ENCODE measurements around the gene SYT1.

Gene SYT1

GRCh38 chr12:79357048-79357447 is 492.5 kb downstream of the SYT1 start:
- no peak for DNase-seq (ENCODE audit: low read depth)

GRCh38 chr12:79358716-79359300 is 494.2 kb downstream of the SYT1 start:
- DNase-seq (ENCODE audit: low read depth) = no peak

GRCh38 chr12:79360286-79360685 is 495.7 kb downstream of the SYT1 start:
- DNase-seq (ENCODE audit: low read depth) = no peak

- DNase-seq (ENCODE audit: low read depth) = no peak
Measured at GRCh38 chr12:79360936-79361335, 496.4 kb downstream of the SYT1 start.

GRCh38 chr12:79364197-79364596 is 499.6 kb downstream of the SYT1 start:
- DNase-seq (ENCODE audit: low read depth) = no peak

GRCh38 chr12:79366374-79366773 is 501.8 kb downstream of the SYT1 start:
- no peak for DNase-seq (ENCODE audit: low read depth)

- DNase-seq (ENCODE audit: low read depth) = no peak
Measured at GRCh38 chr12:79367032-79367589, 502.5 kb downstream of the SYT1 start.

- DNase-seq (ENCODE audit: low read depth) = no peak
Measured at GRCh38 chr12:79370021-79370420, 505.4 kb downstream of the SYT1 start.

GRCh38 chr12:79371226-79371625 is 506.7 kb downstream of the SYT1 start:
- DNase-seq (ENCODE audit: low read depth) = no peak

GRCh38 chr12:79373896-79374499 is 509.4 kb downstream of the SYT1 start:
- DNase-seq (ENCODE audit: low read depth) = no peak

- no peak for DNase-seq (ENCODE audit: low read depth)
Measured at GRCh38 chr12:79374545-79374944, 510.0 kb downstream of the SYT1 start.

- DNase-seq (ENCODE audit: low read depth) = no peak
Measured at GRCh38 chr12:79375050-79375449, 510.5 kb downstream of the SYT1 start.

- DNase-seq (ENCODE audit: low read depth) = no peak
Measured at GRCh38 chr12:79378496-79378895, 513.9 kb downstream of the SYT1 start.

GRCh38 chr12:79380402-79380801 is 515.8 kb downstream of the SYT1 start:
- DNase-seq (ENCODE audit: low read depth) = no peak

- DNase-seq (ENCODE audit: low read depth) = no peak
Measured at GRCh38 chr12:79381248-79382208, 517.0 kb downstream of the SYT1 start.

- DNase-seq (ENCODE audit: low read depth) = no peak
Measured at GRCh38 chr12:79384551-79384950, 520.0 kb downstream of the SYT1 start.

GRCh38 chr12:79388011-79388410 is 523.4 kb downstream of the SYT1 start:
- no peak for DNase-seq (ENCODE audit: low read depth)

GRCh38 chr12:79393842-79394241 is 529.3 kb downstream of the SYT1 start:
- DNase-seq (ENCODE audit: low read depth) = no peak

- DNase-seq (ENCODE audit: low read depth) = no peak
Measured at GRCh38 chr12:79397609-79398008, 533.0 kb downstream of the SYT1 start.

GRCh38 chr12:79400481-79400880 is 535.9 kb downstream of the SYT1 start:
- no peak for DNase-seq (ENCODE audit: low read depth)

- no peak for DNase-seq (ENCODE audit: low read depth)
Measured at GRCh38 chr12:79402606-79403005, 538.0 kb downstream of the SYT1 start.

GRCh38 chr12:79406993-79407392 is 542.4 kb downstream of the SYT1 start:
- DNase-seq (ENCODE audit: low read depth) = no peak

Measured in activated T-cell treated with anti-CD3 and anti-CD28 coated beads for 1 hour (primary cell).